Suprapubic skin (tissue), 4 donors: ENCODE data around the gene IGFBP5. TPM values are rescaled to one million over a fixed set of nuclear protein-coding genes. Genes with fewer than 3 reads are reported as not detected.

ENCODE experiments used
- DNase-seq, 2 donors: peaks; one replicate each; pipeline ENCODE4 v3.0.0-alpha.2; 2019; ENCODE audit warnings: low spot score in 2 of 2
- H3K27ac ChIP-seq: fragments of 200-600 bp; sonication (generic); one replicate; pipeline ENCODE4 v1.5.1; 2019
- H3K27me3 ChIP-seq: fragments of 200-600 bp; sonication (generic); one replicate; pipeline ENCODE4 v1.5.1; 2019
- H3K36me3 ChIP-seq: fragments of 200-600 bp; sonication (generic); one replicate; pipeline ENCODE4 v1.5.1; 2019
- H3K4me1 ChIP-seq: fragments of 200-600 bp; sonication (generic); one replicate; pipeline ENCODE4 v1.5.1; 2019
- H3K4me3 ChIP-seq: fragments of 200-600 bp; sonication (generic); one replicate; pipeline ENCODE4 v1.5.1; 2019; ENCODE audit warnings: mild to moderate bottlenecking
- H3K9me3 ChIP-seq: fragments of 200-600 bp; sonication (generic); one replicate; pipeline ENCODE4 v1.5.1; 2019
- EP300 ChIP-seq: sonication (generic); formaldehyde crosslinking; IDR thresholded peaks from one replicate; pipeline ENCODE4 v1.6.1; 2017; ENCODE audit warnings: antibody characterized with exemption
- POLR2A ChIP-seq, 2 donors: fragments of 450-650 bp; IDR thresholded peaks; one replicate each; pipeline ENCODE4 v1.6.1; 2017; ENCODE audit warnings: antibody characterized with exemption in 2 of 2, mild to moderate bottlenecking in 2 of 2, moderate library complexity in 2 of 2
- POLR2AphosphoS5 ChIP-seq, 3 donors: sonication (generic); formaldehyde crosslinking; IDR thresholded peaks; one replicate each; pipeline ENCODE4 v1.6.1; 2017; ENCODE audit warnings: antibody characterized with exemption in 3 of 3
- WGBS: methylation state at CpG from one replicate; pipeline ENCODE4 v1.1.5; 2018; 5-methylcytosine and 5-hydroxymethylcytosine counted together
- total RNA-seq, 4 donors: library from RNA; depleted of rRNA; stranded (reverse); fragments of >200 nt; gene quantifications; one replicate each; pipeline ENCODE4 v1.1.0, GENCODE V29; 2016
- TF ChIP-seq, protein P1 (sequence below), 2 donors: fragments of 200-600 bp in 1 of 2; fragments of 450-650 bp in 1 of 2; sonication (generic) in 1 of 2; IDR thresholded peaks; one replicate each; pipeline ENCODE4 v1.5.1; 2016 to 2019; ENCODE audit warnings: antibody characterized with exemption in 2 of 2, mild to moderate bottlenecking in 1 of 2, moderate library complexity in 1 of 2

The IGFBP5 gene, protein sequence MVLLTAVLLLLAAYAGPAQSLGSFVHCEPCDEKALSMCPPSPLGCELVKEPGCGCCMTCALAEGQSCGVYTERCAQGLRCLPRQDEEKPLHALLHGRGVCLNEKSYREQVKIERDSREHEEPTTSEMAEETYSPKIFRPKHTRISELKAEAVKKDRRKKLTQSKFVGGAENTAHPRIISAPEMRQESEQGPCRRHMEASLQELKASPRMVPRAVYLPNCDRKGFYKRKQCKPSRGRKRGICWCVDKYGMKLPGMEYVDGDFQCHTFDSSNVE
- 100 to 1,000 TPM in 3 of 4 donors, 10 to 100 TPM in 1; 79.1 to 424 (median 163) TPM for total RNA-seq

DNA sequence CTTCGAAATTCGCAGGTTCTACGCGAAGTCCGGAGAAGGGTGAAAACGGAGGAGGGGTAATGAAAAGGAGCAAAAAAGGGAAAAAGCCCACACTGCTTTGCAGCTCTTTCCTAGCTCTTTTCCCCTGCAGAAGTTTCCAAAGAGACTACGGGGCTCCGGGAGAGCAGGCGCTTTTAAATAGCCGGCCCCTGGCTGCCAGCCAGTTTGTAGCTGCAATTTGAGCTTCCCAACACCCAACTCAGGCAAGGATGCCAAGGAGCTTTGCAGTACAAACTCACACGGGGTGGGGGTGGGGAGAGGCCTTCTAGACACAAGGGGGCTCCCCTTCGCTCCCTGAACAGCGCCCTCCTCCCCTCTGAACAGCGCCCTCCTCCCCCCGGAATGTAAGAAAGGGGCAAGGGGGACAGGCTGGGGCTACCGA is at the start of gene IGFBP5:
Gene IGFBP5, minus strand, starts transcription at position 149 of the 421 bp plus-strand sequence. CDS start 774 bp downstream, outside the sequence.
- peak within 1 kb of the TSS; percentile 73 for H3K4me3 ChIP-seq
- H3K4me1 ChIP-seq, result peaks cover 79% of the 10 kb centered on the region
- TF ChIP-seq, protein P1, sequence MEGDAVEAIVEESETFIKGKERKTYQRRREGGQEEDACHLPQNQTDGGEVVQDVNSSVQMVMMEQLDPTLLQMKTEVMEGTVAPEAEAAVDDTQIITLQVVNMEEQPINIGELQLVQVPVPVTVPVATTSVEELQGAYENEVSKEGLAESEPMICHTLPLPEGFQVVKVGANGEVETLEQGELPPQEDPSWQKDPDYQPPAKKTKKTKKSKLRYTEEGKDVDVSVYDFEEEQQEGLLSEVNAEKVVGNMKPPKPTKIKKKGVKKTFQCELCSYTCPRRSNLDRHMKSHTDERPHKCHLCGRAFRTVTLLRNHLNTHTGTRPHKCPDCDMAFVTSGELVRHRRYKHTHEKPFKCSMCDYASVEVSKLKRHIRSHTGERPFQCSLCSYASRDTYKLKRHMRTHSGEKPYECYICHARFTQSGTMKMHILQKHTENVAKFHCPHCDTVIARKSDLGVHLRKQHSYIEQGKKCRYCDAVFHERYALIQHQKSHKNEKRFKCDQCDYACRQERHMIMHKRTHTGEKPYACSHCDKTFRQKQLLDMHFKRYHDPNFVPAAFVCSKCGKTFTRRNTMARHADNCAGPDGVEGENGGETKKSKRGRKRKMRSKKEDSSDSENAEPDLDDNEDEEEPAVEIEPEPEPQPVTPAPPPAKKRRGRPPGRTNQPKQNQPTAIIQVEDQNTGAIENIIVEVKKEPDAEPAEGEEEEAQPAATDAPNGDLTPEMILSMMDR (IDR thresholded peaks at IDR 0.05), result no peak
- TF ChIP-seq EP300 (no peak), POLR2A (IDR thresholded peaks at IDR 0.05) (peak in 1 of 2 donors; percentile 82), POLR2AphosphoS5 (IDR thresholded peaks at IDR 0.05) (peak in 2 of 3 donors; percentile 52 to 60)
- peaks cover 14% of the 10 kb centered on the region for H3K27me3 ChIP-seq
- no peaks in the 10 kb centered on the region for H3K36me3 ChIP-seq
- DNase-seq, result peak; percentile 90 to 93
- peak within 1 kb of the TSS; percentile 91 for H3K27ac ChIP-seq
- no peaks in the 10 kb centered on the region for H3K9me3 ChIP-seq
- 9% methylated on average over 16 of the region's 16 CpGs for WGBS

DNA sequence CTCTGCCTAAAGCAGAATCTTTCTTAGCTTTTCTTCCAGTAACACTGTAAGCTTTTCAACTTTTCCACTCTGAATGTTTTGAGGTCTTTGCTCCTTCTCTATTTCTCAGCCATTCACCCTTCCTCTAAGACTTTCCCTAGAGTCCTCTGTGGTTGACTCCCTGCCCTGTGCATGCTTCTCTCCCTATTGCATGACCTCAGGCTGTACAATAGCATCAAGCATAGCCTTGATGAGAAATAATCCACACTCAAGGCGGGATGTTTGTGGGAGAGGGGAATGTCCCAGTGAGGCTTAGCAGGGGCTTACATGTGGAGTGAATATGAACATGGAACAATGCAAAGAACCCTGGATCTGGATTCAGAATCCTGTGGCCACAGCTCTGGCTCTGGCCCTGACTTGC is 48.4 kb upstream of the IGFBP5 start:
- TF ChIP-seq, protein P1 (IDR thresholded peaks at IDR 0.05), result no peak
- no peak for TF ChIP-seq POLR2A (IDR thresholded peaks at IDR 0.05)
- TF ChIP-seq POLR2AphosphoS5 (IDR thresholded peaks at IDR 0.05), result no peak
- no peak for TF ChIP-seq EP300
- no peak for DNase-seq
- Histone ChIP-seq H3K27me3 (no peaks in the 10 kb centered on the region), H3K4me3 (no peak overlapping the region), H3K36me3 (no peaks in the 10 kb centered on the region), H3K9me3 (no peaks in the 10 kb centered on the region), H3K27ac (no peak overlapping the region), H3K4me1 (no peaks in the 10 kb centered on the region)
- 90% methylated on average over 1 of the region's 1 CpG for WGBS

DNA sequence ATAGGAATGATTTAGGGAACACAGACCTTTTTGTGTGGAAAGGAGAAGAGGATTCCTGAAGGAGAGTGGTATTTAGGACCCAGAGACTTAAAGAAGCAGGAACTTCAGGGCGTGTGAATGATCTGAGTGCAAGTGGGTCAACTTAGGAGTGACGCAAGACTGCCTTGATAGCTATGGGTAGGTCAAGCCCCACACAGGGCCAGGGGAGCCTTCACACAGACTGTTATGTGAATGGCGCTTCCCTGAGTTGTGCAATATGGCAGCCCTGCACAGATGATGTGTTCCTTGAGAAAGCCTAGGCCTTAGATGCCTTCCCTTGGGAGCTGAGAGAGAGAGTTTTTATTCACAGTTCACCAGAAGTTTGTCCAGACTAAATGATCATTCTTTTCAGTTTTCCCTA is 47.1 kb upstream of the IGFBP5 start:
- 78% methylated on average over 3 of the region's 3 CpGs for WGBS
- DNase-seq, result no peak
- Histone ChIP-seq H3K4me1 (no peaks in the 10 kb centered on the region), H3K27me3 (no peaks in the 10 kb centered on the region), H3K9me3 (no peaks in the 10 kb centered on the region), H3K4me3 (no peak overlapping the region), H3K36me3 (no peaks in the 10 kb centered on the region), H3K27ac (no peak overlapping the region)
- TF ChIP-seq, protein P1 (IDR thresholded peaks at IDR 0.05), result no peak
- TF ChIP-seq EP300 (no peak), POLR2AphosphoS5 (IDR thresholded peaks at IDR 0.05) (no peak), POLR2A (IDR thresholded peaks at IDR 0.05) (no peak)

DNA sequence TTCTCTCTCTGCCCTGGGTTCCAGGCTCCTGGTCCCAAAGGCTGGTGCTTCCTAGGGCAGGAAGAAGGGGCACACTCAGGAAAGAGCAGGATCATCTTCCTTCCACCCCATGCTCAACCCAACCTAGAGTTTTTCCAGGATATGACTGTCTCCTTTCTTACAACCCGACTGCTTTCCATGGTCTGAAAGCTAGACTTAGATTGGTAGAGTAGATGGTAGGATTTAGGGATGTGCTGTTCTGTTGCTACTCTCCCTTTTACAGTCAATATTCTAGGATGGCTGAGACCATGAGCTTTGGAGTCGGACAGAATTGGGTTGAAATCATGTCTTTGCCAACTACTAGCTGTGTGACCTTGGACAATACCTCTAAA is 45.9 kb upstream of the IGFBP5 start:
- no peaks in the 10 kb centered on the region for H3K9me3 ChIP-seq
- no peak for DNase-seq
- H3K4me3 ChIP-seq, result no peak overlapping the region
- TF ChIP-seq POLR2A (IDR thresholded peaks at IDR 0.05), result no peak
- TF ChIP-seq, protein P1 (IDR thresholded peaks at IDR 0.05), result no peak
- TF ChIP-seq EP300, result no peak
- TF ChIP-seq POLR2AphosphoS5 (IDR thresholded peaks at IDR 0.05), result no peak
- whole genome bisulfite sequencing, result 84% methylated on average over 2 of the region's 2 CpGs
- no peak overlapping the region for H3K27ac ChIP-seq
- H3K36me3 ChIP-seq, result no peaks in the 10 kb centered on the region
- no peaks in the 10 kb centered on the region for H3K27me3 ChIP-seq
- H3K4me1 ChIP-seq, result no peaks in the 10 kb centered on the region

DNA sequence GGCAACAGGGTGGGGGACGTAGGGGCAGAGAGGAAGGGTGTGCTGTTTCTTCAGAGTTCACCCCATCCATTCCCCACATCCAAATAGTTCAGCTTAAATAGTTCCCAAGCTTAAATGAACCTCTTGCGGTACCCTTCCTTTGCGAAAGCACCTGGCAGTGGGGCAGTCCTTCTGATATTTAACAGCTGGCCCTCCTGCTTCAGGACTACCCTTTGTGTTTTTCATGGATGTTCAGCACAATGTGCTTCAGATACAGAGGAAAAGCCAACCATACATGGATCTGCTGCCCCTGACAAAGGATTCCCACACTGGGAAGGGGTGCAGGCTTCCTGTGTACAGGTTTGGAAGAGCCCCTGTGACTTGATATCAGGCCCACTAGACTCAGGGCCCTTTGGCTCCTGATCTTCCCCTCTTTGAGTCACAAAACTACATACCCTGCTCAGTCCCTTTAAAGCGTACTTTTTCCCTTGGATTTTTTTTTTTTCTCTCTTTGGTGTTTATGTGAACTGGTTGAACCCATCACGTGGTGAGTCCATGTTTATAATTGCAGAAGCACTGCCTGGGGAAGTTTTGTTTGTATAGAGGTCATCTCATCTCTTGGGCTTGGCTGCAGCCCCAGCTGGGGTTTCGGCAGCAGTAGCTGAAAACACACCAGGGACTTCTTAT is 45.3 kb upstream of the IGFBP5 start:
- 78% methylated on average over 6 of the region's 6 CpGs for WGBS
- H3K27me3 ChIP-seq, result no peaks in the 10 kb centered on the region
- H3K9me3 ChIP-seq, result no peaks in the 10 kb centered on the region
- H3K4me3 ChIP-seq, result no peak overlapping the region
- H3K36me3 ChIP-seq, result no peaks in the 10 kb centered on the region
- no peak for DNase-seq
- H3K27ac ChIP-seq, result no peak overlapping the region
- TF ChIP-seq, protein P1 (IDR thresholded peaks at IDR 0.05), result no peak
- no peak for TF ChIP-seq POLR2AphosphoS5 (IDR thresholded peaks at IDR 0.05)
- TF ChIP-seq POLR2A (IDR thresholded peaks at IDR 0.05), result no peak
- TF ChIP-seq EP300, result no peak
- H3K4me1 ChIP-seq, result no peaks in the 10 kb centered on the region
